H1 (cell line): ENCODE results near the gene DUSP1. TPM values are rescaled to one million over a fixed set of nuclear protein-coding genes. Genes with fewer than 3 reads are reported as not detected.

Source experiments
- CTCF ChIA-PET: fragments of 300-600 bp; sonication (Branson Sonifier 250); formaldehyde crosslinking; loops from one replicate; lab custom pipeline; 2021; ENCODE audit not compliant: partially characterized antibody; lab: Charles Lee
- POLR2A ChIA-PET: fragments of 300-600 bp; sonication (Branson Sonifier 250); formaldehyde crosslinking; loops from one replicate; lab custom pipeline; 2021; ENCODE audit warnings: inconsistent platforms; ENCODE audit not compliant: partially characterized antibody; lab: Charles Lee
- DNase-seq, 2 experiments: peaks; one replicate each; pipeline versions ENCODE4 v3.0.0 to v3.0.0-alpha.2; 2010 to 2022; ENCODE audit warnings: low spot score in 2 of 2, low read depth in 1 of 2, mixed read lengths in 1 of 2
- FAIRE-seq: peaks from 2 replicates; lab custom pipeline; 2011; peaks lifted over from hg19 to GRCh38; lab: Jason Lieb, UNC
- H2AFZ ChIP-seq: 2 replicates; pipeline ENCODE4 v1.8.1; 2012; ENCODE audit warnings: low read length, inconsistent platforms
- H2AK5ac ChIP-seq: 2 replicates; pipeline ENCODE4 v1.6.1; 2013; ENCODE audit warnings: low read depth, low read length
- H2BK120ac ChIP-seq: replicated peaks from 2 replicates; pipeline ENCODE3; 2013; ENCODE audit warnings: low read depth, low read length, inconsistent platforms
- H2BK12ac ChIP-seq: 2 replicates; pipeline ENCODE4 v1.6.1; 2013; ENCODE audit warnings: low read depth, low read length
- H2BK15ac ChIP-seq: 2 replicates; pipeline ENCODE4 v1.6.1; 2013; ENCODE audit warnings: low read length
- H2BK20ac ChIP-seq: 2 replicates; pipeline ENCODE4 v1.6.1; 2013; ENCODE audit warnings: low read length
- H2BK5ac ChIP-seq: 2 replicates; pipeline ENCODE4 v1.6.1; 2013; ENCODE audit warnings: low read depth, low read length
- H3K14ac ChIP-seq: 2 replicates; pipeline ENCODE4 v1.6.1; 2013; ENCODE audit warnings: inconsistent platforms; ENCODE audit not compliant: insufficient read length
- H3K18ac ChIP-seq: 2 replicates; pipeline ENCODE4 v1.6.1; 2013; ENCODE audit warnings: low read length; ENCODE audit errors: extremely low read depth
- H3K23ac ChIP-seq: 2 replicates; pipeline ENCODE4 v1.6.1; 2013; ENCODE audit warnings: inconsistent platforms; ENCODE audit not compliant: insufficient read length
- H3K23me2 ChIP-seq: 2 replicates; pipeline ENCODE4 v1.6.1; 2013; ENCODE audit warnings: low read depth, low read length
- H3K27ac ChIP-seq: 2 replicates; pipeline ENCODE4 v1.6.1; 2011; ENCODE audit warnings: low read depth, low read length, inconsistent platforms
- H3K27me3 ChIP-seq, 4 experiments: replicated peaks in 1 of 4; 1 replicate in 1 of 4; 2 replicates in 3 of 4; pipeline versions ENCODE4 v1.6.1 to v1.8.1; 2011 to 2013; ENCODE audit warnings: low read length in 3 of 4, mild to moderate bottlenecking in 3 of 4, inconsistent platforms in 2 of 4, mixed read lengths in 2 of 4, moderate library complexity in 1 of 4; ENCODE audit not compliant: control insufficient read depth in 3 of 4, insufficient read depth in 3 of 4; ENCODE audit errors: extremely low read depth in 1 of 4
- H3K36me3 ChIP-seq, 4 experiments: 2 replicates each; pipeline versions ENCODE4 v1.6.1 to v1.8.1; 2011 to 2013; ENCODE audit warnings: mild to moderate bottlenecking in 4 of 4, low read length in 3 of 4, moderate library complexity in 2 of 4, control low read depth in 1 of 4, inconsistent platforms in 1 of 4; ENCODE audit not compliant: insufficient read depth in 4 of 4, control insufficient read depth in 2 of 4
- H3K4ac ChIP-seq: replicated peaks from 2 replicates; pipeline ENCODE3; 2013; ENCODE audit warnings: low read length, low read depth, mixed read lengths, inconsistent platforms; ENCODE audit not compliant: insufficient read length
- H3K4me1 ChIP-seq, 4 experiments: replicated peaks in 1 of 4; 1 replicate in 1 of 4; 2 replicates in 3 of 4; pipeline versions ENCODE4 v1.6.1 to v1.8.1; 2011 to 2013; ENCODE audit warnings: low read length in 3 of 4, inconsistent platforms in 2 of 4, mixed read lengths in 1 of 4; ENCODE audit not compliant: insufficient read depth in 4 of 4, control insufficient read depth in 3 of 4
- H3K4me2 ChIP-seq, 2 experiments: 2 replicates each; pipeline versions ENCODE4 v1.6.1 to v1.8.1; 2011 to 2013; ENCODE audit warnings: low read depth in 2 of 2, low read length in 2 of 2, control low read depth in 1 of 2, inconsistent platforms in 1 of 2, mild to moderate bottlenecking in 1 of 2; ENCODE audit not compliant: insufficient read depth in 1 of 2
- H3K4me3 ChIP-seq, 4 experiments: fragments of 200-600, 300-600 bp in 1 of 4; sonication (generic), shearing (Covaris generic), sonication (Bioruptor Twin) in 1 of 4; 2 replicates each; pipeline versions ENCODE4 v1.5.1 to v1.8.1; 2011 to 2016; ENCODE audit warnings: low read length in 4 of 4, low read depth in 3 of 4, control low read depth in 2 of 4, inconsistent platforms in 2 of 4, mild to moderate bottlenecking in 2 of 4, mixed read lengths in 1 of 4, moderate library complexity in 1 of 4; ENCODE audit not compliant: insufficient read depth in 2 of 4; ENCODE audit errors: extremely low read depth in 1 of 4
- H3K56ac ChIP-seq: replicated peaks from 2 replicates; pipeline ENCODE3; 2013; ENCODE audit warnings: low read depth, mild to moderate bottlenecking, mixed read lengths, low read length, inconsistent platforms; ENCODE audit not compliant: insufficient read length
- H3K79me1 ChIP-seq: 2 replicates; pipeline ENCODE4 v1.6.1; 2013; ENCODE audit warnings: low read depth, low read length, control low read depth
- H3K79me2 ChIP-seq, 2 experiments: 2 replicates each; pipeline versions ENCODE4 v1.6.1 to v1.8.1; 2012 to 2013; ENCODE audit warnings: low read length in 2 of 2, mild to moderate bottlenecking in 2 of 2, inconsistent platforms in 1 of 2; ENCODE audit not compliant: insufficient read depth in 2 of 2, control insufficient read depth in 1 of 2
- H3K9ac ChIP-seq, 4 experiments: replicated peaks in 1 of 4; 1 replicate in 1 of 4; 2 replicates in 3 of 4; pipeline versions ENCODE4 v1.6.1 to v1.8.1; 2011 to 2013; ENCODE audit warnings: low read depth in 3 of 4, low read length in 3 of 4, control low read depth in 2 of 4, mild to moderate bottlenecking in 2 of 4, moderate library complexity in 2 of 4, inconsistent platforms in 1 of 4; ENCODE audit errors: extremely low read depth in 1 of 4
- H3K9me3 ChIP-seq, 2 experiments: 2 replicates each; pipeline versions ENCODE4 v1.6.1 to v1.8.1; 2012 to 2013; ENCODE audit warnings: mild to moderate bottlenecking in 2 of 2, moderate library complexity in 2 of 2, control low read depth in 1 of 2, inconsistent platforms in 1 of 2, low read depth in 1 of 2, low read length in 1 of 2, mixed read lengths in 1 of 2; ENCODE audit not compliant: insufficient read depth in 2 of 2
- H4K20me1 ChIP-seq, 2 experiments: replicated peaks in 1 of 2; 2 replicates each; pipeline versions ENCODE3 to v1.8.1; 2011 to 2013; ENCODE audit warnings: inconsistent platforms in 2 of 2, low read length in 2 of 2, mild to moderate bottlenecking in 1 of 2; ENCODE audit not compliant: insufficient read depth in 2 of 2, control insufficient read depth in 1 of 2
- H4K5ac ChIP-seq: 2 replicates; pipeline ENCODE4 v1.6.1; 2013; ENCODE audit warnings: low read length, low read depth, mixed read lengths, inconsistent platforms; ENCODE audit not compliant: insufficient read length
- H4K8ac ChIP-seq: 2 replicates; pipeline ENCODE4 v1.8.0; 2013; ENCODE audit warnings: mild to moderate bottlenecking, moderate library complexity, low read length, inconsistent platforms; ENCODE audit not compliant: insufficient read depth; ENCODE audit errors: extremely low read depth
- H4K91ac ChIP-seq: replicated peaks from 2 replicates; pipeline ENCODE3; 2013; ENCODE audit warnings: low read length, mixed read lengths, inconsistent platforms; ENCODE audit not compliant: insufficient read length
- CTCF ChIP-seq, 3 experiments: IDR thresholded peaks; 1 replicate in 2 of 3; 2 replicates in 1 of 3; pipeline versions ENCODE4 v1.5.1 to v1.6.1; 2011; ENCODE audit warnings: low read length in 3 of 3, mild to moderate bottlenecking in 3 of 3, inconsistent platforms in 2 of 3, low read depth in 1 of 3, moderate library complexity in 1 of 3; ENCODE audit not compliant: insufficient read depth in 1 of 3; ENCODE audit errors: control extremely low read depth in 1 of 3
- GTF2F1 ChIP-seq: IDR thresholded peaks from 2 replicates; pipeline ENCODE4 v1.6.1; 2012; ENCODE audit warnings: low read depth, low read length, improper control_type of control experiment, borderline replicate concordance
- JUN ChIP-seq: IDR thresholded peaks from 2 replicates; pipeline ENCODE4 v1.6.1; 2011; ENCODE audit warnings: low read depth, mild to moderate bottlenecking, improper control_type of control experiment, low read length
- WGBS, 2 experiments: shearing (Covaris generic) in 1 of 2; methylation state at CpG; one replicate each; pipeline versions ENCODE4 v1.1.6 to v1.1.7; 2013 to 2015; ENCODE audit warnings: low lambda C conversion rate in 2 of 2, mixed read lengths in 2 of 2, inconsistent platforms in 1 of 2, low coverage in 1 of 2, missing lambda C conversion rate in 1 of 2; ENCODE audit not compliant: insufficient replicate concordance in 2 of 2, insufficient coverage in 1 of 2, insufficient read length in 1 of 2; ENCODE audit errors: extremely low coverage in 1 of 2, missing lambda C conversion rate in 1 of 2; 5-methylcytosine and 5-hydroxymethylcytosine counted together
- polyA plus RNA-seq, 7 experiments: library from polyadenylated mRNA; depleted of rRNA in 3 of 7; stranded (reverse) in 5 of 7; unstranded in 2 of 7; fragments of >200 nt in 5 of 7; fragments of 200-250 nt in 2 of 7; gene quantifications; 1 replicate in 5 of 7; 2 replicates in 1 of 7; 4 replicates in 1 of 7; pipeline versions ENCODE4 v1.2.1 to v1.2.3, GENCODE V29; 2011 to 2013; ENCODE audit warnings: missing spikeins in 2 of 7, mixed read lengths in 2 of 7
- total RNA-seq: library from RNA; stranded (reverse); fragmentation: NEBNext Ultra II Directional; extraction: Animal tissue kit (Norgen Biotek cat#: 25700); gene quantifications from 2 replicates; pipeline ENCODE4 v1.2.1, GENCODE V29; 2021

The DUSP1 gene
- total and polyA plus RNA-seq, 2 of the 8 experiments (the other 6 are each of a cell fraction or from before 2014, with no cell fraction given), result 6.5 to 11.7 TPM

GRCh38 chr5:172736508-172737135, 34.4 kb downstream of the DUSP1 start:
- no peaks in the 10 kb centered on the region; a peak in 1 of 7 replicates for H3K4me1 ChIP-seq
- H3K23me2 ChIP-seq, result peaks cover 4% of the 10 kb centered on the region; the same call in 1 of the 2 replicates
- H3K4me3 ChIP-seq, result no peak overlapping the region
- no peak overlapping the region for H4K8ac ChIP-seq
- H3K27me3 ChIP-seq, result peaks cover 0 to 2% (median 0%) of the 10 kb centered on the region in 4 experiments; a peak in 1 of 7 replicates
- H3K79me2 ChIP-seq, result no peaks in the 10 kb centered on the region
- no peaks in the 10 kb centered on the region for H4K20me1 ChIP-seq
- H3K9ac ChIP-seq, result no peak overlapping the region
- WGBS, 2 experiments, result 83% methylated on average over 10 of the region's 11 CpGs; no CpG with 5 or more reads in 1 of the 2 experiments
- H4K91ac ChIP-seq, result no peak overlapping the region
- no peak overlapping the region for H2BK15ac ChIP-seq
- H3K36me3 ChIP-seq, result no peaks in the 10 kb centered on the region
- no peak overlapping the region for H2BK12ac ChIP-seq
- no peak overlapping the region for H3K18ac ChIP-seq
- TF ChIP-seq JUN, result no peak
- TF ChIP-seq GTF2F1, result no peak
- TF ChIP-seq CTCF (IDR thresholded peaks at IDR 0.05; ENCODE audit: control extremely low read depth in 1 of 3, insufficient read depth in 1 of 3, low read depth in 1 of 3, low read length in 3 of 3), result peak in 1 of 3 experiments; percentile 15; a peak in 1 of 4 replicates
- no peaks in the 10 kb centered on the region for H3K79me1 ChIP-seq
- no peak overlapping the region for H4K5ac ChIP-seq
- ChIA-PET CTCF (no interaction called here), POLR2A (no interaction called here)
- no peak for FAIRE-seq
- no peak overlapping the region for H2BK120ac ChIP-seq
- no peak for DNase-seq
- H3K27ac ChIP-seq, result no peak overlapping the region
- no peak overlapping the region for H2BK5ac ChIP-seq
- no peak overlapping the region for H2AK5ac ChIP-seq
- no peak overlapping the region for H2AFZ ChIP-seq
- no peak overlapping the region for H3K23ac ChIP-seq
- H2BK20ac ChIP-seq, result no peak overlapping the region
- no peak overlapping the region for H3K4ac ChIP-seq
- H3K9me3 ChIP-seq, result no peaks in the 10 kb centered on the region
- H3K4me2 ChIP-seq, result no peak overlapping the region
- H3K56ac ChIP-seq, result no peak overlapping the region
- H3K14ac ChIP-seq, result no peak overlapping the region
